Cardiac fibroblast (primary cell): Measurements from ENCODE around the gene PNMA8B.

ENCODE experiments used
- DNase-seq, 2 donors: peaks; one replicate each; pipeline versions ENCODE4 v3.0.0 to v3.0.0-alpha.2; 2010; ENCODE audit warnings: low read depth in 2 of 2
- H3K4me3 ChIP-seq, 2 donors: replicated peaks in 1 of 2; 1 replicate in 1 of 2; 2 replicates in 1 of 2; pipeline ENCODE4 v1.5.1; 2011; ENCODE audit warnings: low read depth in 2 of 2, low read length in 2 of 2, mild to moderate bottlenecking in 2 of 2, moderate library complexity in 1 of 2
- TF ChIP-seq, protein P1 (sequence below): IDR thresholded peaks from one replicate; pipeline ENCODE4 v1.5.1; 2011; ENCODE audit warnings: low read depth, mild to moderate bottlenecking, low read length, inconsistent platforms

PNMA8B gene

DNA sequence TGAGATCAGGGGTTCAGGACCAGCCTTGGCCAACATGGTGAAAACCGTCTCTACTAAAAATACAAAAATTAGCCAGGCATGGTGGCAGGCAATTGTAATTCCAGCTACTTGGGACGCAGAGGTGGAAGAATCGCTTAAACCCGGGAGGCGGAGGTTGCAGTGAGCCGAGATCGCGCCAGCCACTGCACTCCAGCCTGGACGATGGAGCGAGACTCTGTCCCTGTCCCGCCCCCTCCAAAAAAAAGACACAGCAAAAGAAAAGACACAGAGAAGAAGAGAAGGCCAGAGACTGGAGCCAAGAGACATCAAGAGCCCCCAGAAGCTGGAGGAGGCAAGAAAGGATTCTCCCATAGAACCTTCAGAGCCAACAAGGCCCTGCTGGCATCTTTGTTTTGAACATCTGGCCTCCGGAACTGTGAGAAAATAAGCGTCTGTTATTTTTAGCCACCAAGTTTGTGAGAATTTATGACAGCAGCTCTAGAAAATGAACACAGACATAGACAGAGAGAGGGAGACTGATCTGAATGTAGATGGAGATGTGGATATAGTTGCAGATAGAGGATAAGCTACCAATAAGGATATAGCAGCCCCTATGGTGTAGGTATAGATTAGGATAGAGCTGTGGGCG, 25.7 kb upstream of the PNMA8B start:
- no peak overlapping the region for H3K4me3 ChIP-seq
- TF ChIP-seq, protein P1, sequence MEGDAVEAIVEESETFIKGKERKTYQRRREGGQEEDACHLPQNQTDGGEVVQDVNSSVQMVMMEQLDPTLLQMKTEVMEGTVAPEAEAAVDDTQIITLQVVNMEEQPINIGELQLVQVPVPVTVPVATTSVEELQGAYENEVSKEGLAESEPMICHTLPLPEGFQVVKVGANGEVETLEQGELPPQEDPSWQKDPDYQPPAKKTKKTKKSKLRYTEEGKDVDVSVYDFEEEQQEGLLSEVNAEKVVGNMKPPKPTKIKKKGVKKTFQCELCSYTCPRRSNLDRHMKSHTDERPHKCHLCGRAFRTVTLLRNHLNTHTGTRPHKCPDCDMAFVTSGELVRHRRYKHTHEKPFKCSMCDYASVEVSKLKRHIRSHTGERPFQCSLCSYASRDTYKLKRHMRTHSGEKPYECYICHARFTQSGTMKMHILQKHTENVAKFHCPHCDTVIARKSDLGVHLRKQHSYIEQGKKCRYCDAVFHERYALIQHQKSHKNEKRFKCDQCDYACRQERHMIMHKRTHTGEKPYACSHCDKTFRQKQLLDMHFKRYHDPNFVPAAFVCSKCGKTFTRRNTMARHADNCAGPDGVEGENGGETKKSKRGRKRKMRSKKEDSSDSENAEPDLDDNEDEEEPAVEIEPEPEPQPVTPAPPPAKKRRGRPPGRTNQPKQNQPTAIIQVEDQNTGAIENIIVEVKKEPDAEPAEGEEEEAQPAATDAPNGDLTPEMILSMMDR: no peak
- DNase-seq: no peak

DNA sequence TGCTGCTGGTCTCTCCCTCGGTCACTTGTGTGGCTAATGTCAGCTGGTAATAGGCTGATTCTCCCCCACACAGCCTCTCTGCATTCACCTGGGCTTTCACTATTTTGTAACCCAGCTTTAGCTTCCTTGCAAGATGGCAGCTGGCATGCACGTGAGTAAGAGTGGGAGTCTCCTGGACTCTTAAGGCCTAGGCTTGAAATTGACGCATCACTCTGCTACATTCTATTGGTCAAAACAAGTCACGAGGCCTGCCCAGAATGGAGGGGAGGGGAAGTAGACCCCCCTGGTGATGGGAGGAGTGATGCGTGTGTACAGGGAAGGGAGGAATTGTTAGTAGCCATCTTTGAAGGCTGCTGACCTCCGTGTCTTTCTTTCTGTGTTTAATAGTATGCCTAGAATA, 24.9 kb upstream of the PNMA8B start:
- TF ChIP-seq, protein P1: no peak
- H3K4me3 ChIP-seq: no peak overlapping the region
- DNase-seq: no peak

DNA sequence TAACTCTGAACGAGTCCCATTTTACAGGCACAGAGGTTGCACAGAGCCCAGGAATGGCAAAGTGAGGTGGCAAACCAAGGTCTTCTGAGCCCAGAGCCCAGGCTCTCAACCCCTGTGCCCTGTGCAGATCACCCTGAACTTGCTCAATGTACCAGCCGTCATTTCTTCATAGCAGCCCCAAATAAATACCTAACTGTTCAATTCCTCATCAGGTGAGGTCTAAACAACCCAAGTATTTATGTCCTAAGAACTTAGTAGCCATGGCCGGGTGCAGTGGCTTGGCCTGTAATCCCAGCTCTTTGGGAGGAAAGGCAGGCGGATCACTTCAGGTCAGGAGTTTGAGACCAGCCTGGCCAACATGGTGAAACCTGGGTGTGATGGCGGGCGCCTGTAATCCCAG, 21.8 kb upstream of the PNMA8B start:
- TF ChIP-seq, protein P1: no peak

DNA sequence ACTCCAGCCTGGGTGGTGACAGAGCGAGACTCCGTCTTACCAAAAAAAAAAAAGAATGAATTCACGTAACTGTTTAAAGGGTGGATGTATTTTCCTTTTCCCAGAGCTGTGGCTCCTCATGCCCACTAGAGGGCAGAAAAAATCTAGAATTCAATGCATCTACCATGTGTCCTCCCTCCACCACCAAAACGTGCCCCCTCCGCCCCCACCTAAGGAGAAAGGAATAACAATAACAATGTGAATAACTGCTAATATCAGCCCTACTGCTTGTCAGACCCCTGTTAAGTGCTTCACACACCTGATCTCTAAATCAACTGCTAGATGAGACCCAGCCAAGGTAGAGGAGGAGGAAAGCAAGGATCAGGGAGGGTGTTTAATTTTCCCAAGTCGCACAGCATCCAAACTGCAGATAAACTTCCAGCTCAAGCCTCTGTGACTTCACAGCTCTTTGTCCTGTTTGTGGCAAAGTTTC, 20.2 kb upstream of the PNMA8B start:
- TF ChIP-seq, protein P1: peak; percentile 71
- peak; percentile 60 to 61 for DNase-seq
- no peak overlapping the region for H3K4me3 ChIP-seq

More for the DNA sequence above, 21.8 kb upstream of the PNMA8B start:
- no peak overlapping the region for H3K4me3 ChIP-seq
- DNase-seq: no peak

DNA sequence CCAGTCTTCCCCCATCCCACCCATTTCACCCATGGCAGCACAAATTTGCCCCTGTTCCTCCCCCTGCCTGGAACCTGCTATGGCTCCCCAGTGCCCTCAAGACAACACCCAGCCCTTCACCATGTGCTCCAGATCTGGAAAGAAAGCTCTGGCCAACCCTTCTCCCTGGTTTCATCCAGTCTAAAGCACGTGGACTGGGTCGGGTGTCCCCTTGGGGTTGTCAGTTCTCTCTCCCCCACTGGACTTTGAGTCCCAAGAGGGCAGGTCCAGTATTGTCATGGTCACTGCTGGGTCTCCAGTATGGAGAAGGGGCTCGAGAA, 19.6 kb upstream of the PNMA8B start:
- DNase-seq: no peak
- no peak overlapping the region for H3K4me3 ChIP-seq
- TF ChIP-seq, protein P1: no peak

DNA sequence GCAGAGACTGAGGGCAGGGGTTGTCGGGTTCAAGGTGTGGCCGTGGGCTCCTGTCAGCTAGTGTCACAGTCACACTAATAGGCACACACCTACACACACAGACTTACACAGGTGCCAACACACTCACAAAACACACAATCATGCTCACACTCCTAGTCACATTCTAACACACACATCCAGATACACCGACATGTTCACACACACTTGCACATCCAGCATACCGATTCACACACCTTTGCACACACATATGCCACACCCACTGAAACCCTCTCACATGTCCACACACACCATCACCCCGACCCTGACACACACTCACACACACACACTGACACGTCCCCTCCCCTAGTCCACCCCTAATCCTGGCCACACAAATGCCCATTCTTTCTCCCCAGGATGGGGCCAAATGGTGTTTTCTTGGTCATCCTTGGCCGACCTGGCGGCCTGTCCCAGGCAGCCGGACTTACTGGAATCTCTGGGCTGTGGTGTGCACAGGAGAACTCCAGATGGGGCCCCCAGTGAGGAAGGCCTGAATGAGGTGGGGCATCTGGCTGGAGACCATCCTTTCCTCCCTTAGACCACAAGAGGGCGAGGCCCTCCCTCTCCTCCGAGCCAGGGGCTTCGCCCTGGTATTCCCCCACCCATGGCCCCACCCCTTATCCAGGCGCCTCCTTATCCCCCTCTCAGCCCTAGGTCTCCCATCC, 19.1 kb upstream of the PNMA8B start:
- no peak overlapping the region for H3K4me3 ChIP-seq
- no peak for DNase-seq
- TF ChIP-seq, protein P1: no peak
